Fibroblast of skin of scalp (primary cell): ENCODE data around the gene SNRNP200.
"Not testable (repeated sequence)": the region's sequence is repeated elsewhere in the genome, so short reads cannot be mapped to it uniquely, and the experiment has no call there.

Experiments
- DNase-seq: peaks from one replicate; pipeline ENCODE4 v3.0.0-alpha.2; 2013

SNRNP200 gene

GRCh38 chr2:96274355-96275056 is 30.8 kb downstream of the SNRNP200 start:
- DNase-seq: no peak

- no peak for DNase-seq
These were observed 31.6 kb downstream of the SNRNP200 start for GRCh38 chr2:96273763-96274162.

GRCh38 chr2:96271995-96272394 is 33.4 kb downstream of the SNRNP200 start:
- DNase-seq: no peak

- peak; percentile 37 for DNase-seq
These were observed 38.0 kb downstream of the SNRNP200 start for GRCh38 chr2:96267159-96267971.

- DNase-seq: peak; percentile 98
These were observed 39.3 kb downstream of the SNRNP200 start, which contains the start of the genes CIAO1 and TMEM127 for GRCh38 chr2:96265840-96266679. TSS of gene CIAO1 (plus strand) at chr2:96266225. CDS start at chr2:96266351, 126 bp downstream. TSS of gene TMEM127 (minus strand) at chr2:96265997. CDS start at chr2:96265381, 616 bp downstream.

DNA sequence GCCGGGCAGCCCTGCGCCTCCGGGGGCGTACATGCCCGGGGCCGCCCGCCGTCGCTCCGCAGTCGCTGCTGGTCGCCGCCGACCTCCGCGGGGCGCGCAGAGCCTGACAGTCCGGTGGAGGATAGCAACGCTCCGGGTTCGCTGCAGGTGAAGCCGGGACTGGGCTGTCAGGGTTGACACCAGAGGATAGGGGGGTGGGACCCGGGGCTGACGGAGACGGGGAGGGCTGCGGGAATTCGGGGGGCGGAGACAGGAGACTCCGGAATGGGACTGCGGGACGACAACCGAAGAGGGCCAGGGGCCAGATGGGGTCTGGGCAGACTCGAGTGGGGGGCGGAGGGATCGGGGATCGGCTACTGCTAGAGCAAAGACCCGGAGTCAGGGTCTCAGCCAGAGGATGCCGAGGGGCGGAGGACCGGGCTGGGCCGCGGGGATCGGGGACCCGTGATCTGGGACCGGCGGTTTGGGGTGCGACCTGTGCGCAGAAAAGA is 40.0 kb downstream of the SNRNP200 start:
- DNase-seq: peak; percentile 16

DNA sequence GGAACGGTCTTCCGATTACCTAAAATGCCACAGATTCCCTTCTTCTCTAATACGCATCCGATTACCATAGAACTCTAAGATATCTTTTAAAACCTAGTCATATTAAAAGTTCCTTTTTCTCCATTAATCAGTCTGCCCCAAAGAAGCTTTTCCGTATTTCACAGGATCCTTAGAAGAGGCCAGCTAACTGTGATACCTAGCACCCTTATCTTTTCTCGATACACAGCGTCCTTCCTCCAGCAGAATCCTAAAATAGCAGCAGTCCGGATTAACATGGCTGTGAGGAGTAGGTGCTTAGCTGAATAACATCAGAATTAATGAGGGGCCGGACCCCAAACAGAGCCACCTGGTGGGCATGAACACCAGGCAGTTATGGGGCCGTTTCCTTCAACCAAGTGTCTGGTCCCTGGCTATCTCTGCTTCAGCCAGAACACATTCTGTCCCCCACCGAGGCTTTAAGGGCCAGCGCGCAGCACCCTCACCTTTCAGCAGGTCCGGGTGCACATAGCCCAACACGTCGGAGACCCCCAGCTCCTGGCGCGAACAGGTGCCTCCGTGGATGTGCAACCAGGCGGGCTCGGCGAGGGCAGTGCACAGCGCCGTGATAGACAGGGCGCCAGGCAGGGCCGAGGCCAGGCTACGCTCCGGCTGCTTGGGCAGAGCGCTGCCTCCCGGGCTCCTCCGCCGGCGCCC is 40.5 kb downstream of the SNRNP200 start:
- peak; percentile 29 for DNase-seq

- no peak for DNase-seq
These were observed 41.3 kb downstream of the SNRNP200 start for GRCh38 chr2:96264086-96264485.

DNA sequence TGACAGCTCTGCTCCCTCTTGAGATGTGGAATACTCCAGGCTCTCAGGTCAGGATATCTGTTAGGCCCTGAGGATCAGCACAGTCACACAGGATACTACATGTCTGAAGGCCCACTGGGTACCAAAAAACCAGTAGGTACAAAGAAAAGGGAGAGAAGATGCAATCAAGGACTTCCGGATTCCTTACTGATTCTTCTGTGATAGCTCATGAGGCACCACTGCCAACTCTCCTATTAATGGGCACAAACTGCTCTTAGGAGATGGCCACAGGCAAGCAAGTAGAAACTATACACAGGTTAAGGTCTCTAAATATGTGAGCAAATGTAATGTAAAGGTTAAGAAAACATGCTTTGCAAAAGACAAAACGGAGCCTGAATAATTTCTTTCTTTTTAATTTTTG is 43.0 kb downstream of the SNRNP200 start:
- DNase-seq: no peak

- no peak for DNase-seq
These were observed 43.9 kb downstream of the SNRNP200 start for GRCh38 chr2:96261328-96262003.

DNA sequence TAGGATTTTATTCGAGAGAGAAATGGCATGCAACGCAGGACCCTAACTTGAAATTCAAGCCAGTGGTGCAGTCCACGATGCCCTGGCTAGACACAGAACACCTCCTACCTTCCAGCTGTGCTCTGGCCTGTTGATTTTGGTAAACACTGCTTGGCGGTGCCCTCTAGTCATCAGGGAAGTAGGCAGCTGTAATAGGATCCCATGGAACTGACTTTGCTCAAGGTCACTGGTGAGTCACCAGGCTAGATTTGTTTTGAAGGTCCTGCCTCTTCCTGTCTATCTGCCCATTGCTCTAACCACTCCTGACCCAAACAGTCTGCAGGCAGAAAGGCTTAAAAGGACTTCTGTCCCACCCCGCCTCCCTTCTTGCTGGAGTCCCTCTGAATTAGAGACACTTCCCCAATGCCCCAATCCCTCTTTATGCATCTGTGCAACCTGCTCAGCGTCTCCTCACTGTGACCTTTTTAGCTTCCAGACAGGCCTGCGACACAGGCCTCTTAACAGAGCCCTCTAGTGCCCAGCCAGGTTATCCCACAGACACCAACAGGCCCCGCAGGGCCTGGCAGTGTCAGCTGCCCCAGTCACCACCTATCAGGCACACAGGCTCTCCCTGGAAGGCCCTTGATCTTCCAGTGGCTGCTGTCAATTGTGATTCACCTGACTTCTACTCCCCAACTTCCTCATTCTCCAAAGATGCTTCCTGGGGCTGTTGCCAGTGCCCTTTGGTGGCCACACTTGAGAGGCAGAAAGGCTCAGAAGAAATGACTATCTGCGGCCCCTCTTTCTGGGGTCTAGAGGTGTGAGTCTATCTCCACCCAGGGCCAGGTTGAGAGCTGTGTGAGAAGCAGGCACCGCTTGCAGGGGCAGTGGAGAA is 44.7 kb downstream of the SNRNP200 start:
- DNase-seq: peak; percentile 69

GRCh38 chr2:96259497-96259921 is 45.8 kb downstream of the SNRNP200 start:
- DNase-seq: no peak

GRCh38 chr2:96258166-96259022 is 47.0 kb downstream of the SNRNP200 start:
- DNase-seq: no peak

DNA sequence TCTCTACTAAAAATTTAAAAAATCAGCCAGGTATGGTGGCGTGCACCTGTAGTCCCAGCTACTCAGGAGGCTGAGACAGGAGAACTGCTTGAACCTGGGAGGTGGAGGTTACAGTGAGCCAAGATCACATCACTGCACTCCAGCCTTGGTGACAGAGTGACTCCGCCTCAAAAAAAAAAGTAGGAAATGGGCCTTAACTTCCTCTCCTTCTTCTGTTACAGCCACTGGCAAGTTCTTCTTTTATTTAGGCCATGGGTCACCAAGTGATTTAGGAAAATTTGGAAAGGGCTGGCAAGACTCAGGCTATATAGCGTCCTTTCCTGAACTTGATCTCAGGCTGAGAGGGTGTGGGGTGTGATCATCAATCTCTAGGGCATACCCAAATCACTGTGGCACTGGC is 47.6 kb downstream of the SNRNP200 start:
- not testable (repeated sequence) for DNase-seq

GRCh38 chr2:96256611-96257113 is 48.7 kb downstream of the SNRNP200 start:
- DNase-seq: no peak

GRCh38 chr2:96254571-96254970 is 50.8 kb downstream of the SNRNP200 start:
- no peak for DNase-seq

DNA sequence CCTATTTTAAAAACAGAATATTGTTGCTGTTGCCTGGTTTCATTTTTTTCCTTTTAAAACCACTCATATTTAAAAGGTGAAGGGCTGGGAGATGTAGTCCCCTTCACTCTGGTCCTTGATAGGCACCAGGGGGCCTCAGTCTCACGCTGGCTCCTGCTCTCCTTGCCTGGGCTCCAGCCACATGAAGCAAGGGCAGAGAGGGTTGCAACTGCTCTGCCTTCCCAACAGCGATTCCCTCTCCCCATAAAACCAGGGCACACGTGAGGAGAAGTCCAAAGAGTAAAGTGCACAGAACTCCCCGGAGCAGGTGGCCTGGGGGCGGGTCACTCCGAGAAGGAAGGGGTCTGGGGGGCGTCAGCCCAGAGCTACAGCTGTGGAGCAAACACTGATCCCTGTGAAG is 52.3 kb downstream of the SNRNP200 start:
- DNase-seq: no peak

DNA sequence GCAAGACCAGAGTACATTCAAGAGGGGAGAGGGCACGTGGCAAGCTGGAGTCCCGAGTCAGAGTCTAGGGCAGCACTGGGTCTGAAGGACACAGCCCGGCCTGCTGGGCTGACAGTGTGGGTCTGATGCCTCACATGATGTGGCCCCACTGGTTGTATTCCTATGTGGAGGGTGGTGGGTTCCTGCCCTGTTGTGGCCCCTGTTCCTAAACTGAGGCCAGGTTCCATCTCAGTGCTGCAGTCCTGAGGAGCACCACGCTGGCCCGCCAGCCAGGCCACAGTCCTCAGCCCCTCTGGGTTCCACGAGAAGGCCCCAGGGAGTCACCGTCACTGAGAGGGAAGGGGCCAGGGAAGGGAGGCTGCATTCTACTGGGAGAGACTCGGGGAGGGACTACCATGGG is 52.8 kb downstream of the SNRNP200 start:
- DNase-seq: no peak

DNA sequence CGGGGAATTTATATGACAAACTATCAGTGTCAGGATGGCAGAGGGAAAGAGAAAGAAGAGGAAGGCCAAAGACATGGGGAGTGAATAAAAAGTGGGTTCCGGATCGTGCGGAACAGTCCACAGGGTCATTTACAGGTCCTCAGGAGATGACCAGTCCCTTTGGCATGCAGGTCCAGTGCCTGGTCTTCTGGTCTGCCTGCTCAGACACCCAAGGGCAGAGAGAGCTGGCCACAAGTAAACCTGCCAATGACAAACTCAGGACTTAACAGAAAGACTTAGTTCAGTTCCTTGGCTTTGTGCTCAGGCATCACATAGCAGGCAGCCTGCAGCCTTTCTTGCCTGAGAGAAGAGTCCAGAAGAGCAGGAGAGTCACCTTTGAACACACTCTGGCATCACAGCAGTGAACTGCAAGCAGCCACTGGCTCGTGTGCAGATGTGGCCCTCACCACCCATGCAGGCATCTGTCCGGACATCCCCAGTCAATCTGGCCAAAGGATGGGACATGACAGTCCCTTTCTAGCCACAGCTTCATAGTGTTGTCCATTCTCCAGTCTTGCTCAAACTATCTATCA is 53.5 kb downstream of the SNRNP200 start:
- peak; percentile 87 for DNase-seq
